Measurements from ENCODE around the gene GCC1. TPM values are rescaled to one million over a fixed set of nuclear protein-coding genes. Genes with fewer than 3 reads are reported as not detected.

Gene GCC1
- total RNA-seq, 1 donor from 2014 or later = 19.9 TPM

- no peak for TF ChIP-seq CTCF (IDR thresholded peaks at IDR 0.05)
- H3K27ac Mint-ChIP-seq (ENCODE audit: unreplicated experiment) = no peak overlapping the region
- DNase-seq (ENCODE audit: low spot score) = no peak
- no peak overlapping the region for H3K4me3 Mint-ChIP-seq (ENCODE audit: unreplicated experiment)
- peaks cover 45% of the 10 kb centered on the region for H3K27me3 Mint-ChIP-seq (ENCODE audit: low read depth)
- H3K36me3 Mint-ChIP-seq (ENCODE audit: low read depth) = no peaks in the 10 kb centered on the region
- H3K9me3 Mint-ChIP-seq (ENCODE audit: low read depth) = peaks cover 9% of the 10 kb centered on the region
- H3K4me1 Mint-ChIP-seq (ENCODE audit: low read depth) = no peaks in the 10 kb centered on the region
Measured at GRCh38 chr7:127534636-127535035, 50.8 kb downstream of the GCC1 start.

- peaks cover 16% of the 10 kb centered on the region for H3K9me3 Mint-ChIP-seq (ENCODE audit: low read depth)
- H3K27ac Mint-ChIP-seq (ENCODE audit: unreplicated experiment) = no peak overlapping the region
- no peak for DNase-seq (ENCODE audit: low spot score)
- H3K4me3 Mint-ChIP-seq (ENCODE audit: unreplicated experiment) = no peak overlapping the region
- peaks cover 54% of the 10 kb centered on the region for H3K27me3 Mint-ChIP-seq (ENCODE audit: low read depth)
- H3K4me1 Mint-ChIP-seq (ENCODE audit: low read depth) = no peaks in the 10 kb centered on the region
- no peak for TF ChIP-seq CTCF (IDR thresholded peaks at IDR 0.05)
- peaks cover 5% of the 10 kb centered on the region for H3K36me3 Mint-ChIP-seq (ENCODE audit: low read depth)
Measured at GRCh38 chr7:127532736-127533135, 52.7 kb downstream of the GCC1 start.

GRCh38 chr7:127532151-127532550 is 53.2 kb downstream of the GCC1 start:
- no peak for DNase-seq (ENCODE audit: low spot score)
- Mint-ChIP-seq H3K4me1 (ENCODE audit: low read depth) (no peaks in the 10 kb centered on the region), H3K9me3 (ENCODE audit: low read depth) (peaks cover 16% of the 10 kb centered on the region), H3K4me3 (ENCODE audit: unreplicated experiment) (no peak overlapping the region), H3K36me3 (ENCODE audit: low read depth) (peaks cover 5% of the 10 kb centered on the region), H3K27me3 (ENCODE audit: low read depth) (peaks cover 53% of the 10 kb centered on the region), H3K27ac (ENCODE audit: unreplicated experiment) (no peak overlapping the region)
- TF ChIP-seq CTCF (IDR thresholded peaks at IDR 0.05) = no peak

Other genes with a start within 250 kb of the GCC1 start
- gene ZNF800, start 192.9 kb downstream of the GCC1 start, total RNA-seq = 27.3 to 33.6 TPM (median 30.5 TPM) in 3 replicates
- gene ARF5, start 2.8 kb upstream of the GCC1 start, total RNA-seq = 137 to 143 TPM (median 137 TPM) in 3 replicates
- gene FSCN3, start 8.1 kb upstream of the GCC1 start, total RNA-seq = not detected in 3 replicates
- not detected in 3 replicates for gene PAX4, start 32.5 kb upstream of the GCC1 start, total RNA-seq
- 229 to 285 TPM (median 239 TPM) in 3 replicates for gene SND1, start 66.6 kb upstream of the GCC1 start, total RNA-seq